Esophagus muscularis mucosa (tissue), 4 donors: ENCODE results near the gene DOCK4. TPM values are rescaled to one million over a fixed set of nuclear protein-coding genes. Genes with fewer than 3 reads are reported as not detected.
A peak's percentile ranks its signal among the peaks of the same experiment; 100 is the strongest.

Experiments
- DNase-seq: peaks from one replicate; pipeline ENCODE4 v3.0.0-alpha.2; 2017; ENCODE audit errors: extremely low spot score
- H3K27ac ChIP-seq, 4 donors: fragments of 200-600 bp; sonication (generic); replicated peaks in 1 of 4; 1 replicate in 3 of 4; 2 replicates in 1 of 4; pipeline ENCODE4 v1.5.1; 2016 to 2019; ENCODE audit warnings: mild to moderate bottlenecking in 1 of 4
- H3K27me3 ChIP-seq, 4 donors: fragments of 200-600 bp; sonication (generic); one replicate each; pipeline versions ENCODE4 v1.5.1 to v1.6.0; 2016 to 2019
- H3K36me3 ChIP-seq, 4 donors: fragments of 200-600 bp; sonication (generic); one replicate each; pipeline ENCODE4 v1.5.1; 2016 to 2019
- H3K4me1 ChIP-seq, 4 donors: fragments of 200-600 bp; sonication (generic); one replicate each; pipeline ENCODE4 v1.5.1; 2016 to 2019
- H3K4me3 ChIP-seq, 4 donors: fragments of 200-600 bp; sonication (generic); 1 replicate in 2 of 4; 2 replicates in 2 of 4; pipeline ENCODE4 v1.5.1; 2016 to 2019; ENCODE audit warnings: mild to moderate bottlenecking in 4 of 4, moderate library complexity in 1 of 4
- H3K9me3 ChIP-seq, 4 donors: fragments of 200-600 bp; sonication (generic); 1 replicate in 3 of 4; 2 replicates in 1 of 4; pipeline ENCODE4 v1.5.1; 2016 to 2019
- EP300 ChIP-seq: sonication (generic); formaldehyde crosslinking; IDR thresholded peaks from one replicate; pipeline ENCODE4 v1.6.1; 2017; ENCODE audit warnings: antibody characterized with exemption
- POLR2A ChIP-seq: fragments of 450-650 bp; IDR thresholded peaks from one replicate; pipeline ENCODE4 v1.6.1; 2017; ENCODE audit warnings: antibody characterized with exemption, moderate library complexity, mild to moderate bottlenecking, low read depth
- POLR2AphosphoS5 ChIP-seq, 2 donors: sonication (generic); formaldehyde crosslinking; IDR thresholded peaks; one replicate each; pipeline ENCODE4 v1.6.1; 2017; ENCODE audit warnings: antibody characterized with exemption in 2 of 2
- WGBS: methylation state at CpG from one replicate; pipeline ENCODE4 v1.1.5; 2018; 5-methylcytosine and 5-hydroxymethylcytosine counted together
- intact Hi-C: fragments of 100-400 bp; cut with DNase I; formaldehyde crosslinking; loops from one replicate; pipeline ENCODE4 v1.15.1; 2023
- total RNA-seq, 4 donors: library from RNA; depleted of rRNA; stranded (reverse); fragments of >200 nt; gene quantifications; one replicate each; pipeline versions ENCODE4 v1.1.0 to v1.2.1, GENCODE V29; 2016
- TF ChIP-seq, protein P1 (sequence below), 3 experiments: fragments of 200-600 bp in 2 of 3; fragments of 450-650 bp in 1 of 3; sonication (generic) in 2 of 3; IDR thresholded peaks; one replicate each; pipeline ENCODE4 v1.5.1; 2017 to 2019; ENCODE audit warnings: antibody characterized with exemption in 3 of 3, mild to moderate bottlenecking in 2 of 3, moderate library complexity in 1 of 3

Gene DOCK4
- total RNA-seq, 4 donors from 2014 or later, result 14.0 to 25.3 (median 18.8) TPM

DNA sequence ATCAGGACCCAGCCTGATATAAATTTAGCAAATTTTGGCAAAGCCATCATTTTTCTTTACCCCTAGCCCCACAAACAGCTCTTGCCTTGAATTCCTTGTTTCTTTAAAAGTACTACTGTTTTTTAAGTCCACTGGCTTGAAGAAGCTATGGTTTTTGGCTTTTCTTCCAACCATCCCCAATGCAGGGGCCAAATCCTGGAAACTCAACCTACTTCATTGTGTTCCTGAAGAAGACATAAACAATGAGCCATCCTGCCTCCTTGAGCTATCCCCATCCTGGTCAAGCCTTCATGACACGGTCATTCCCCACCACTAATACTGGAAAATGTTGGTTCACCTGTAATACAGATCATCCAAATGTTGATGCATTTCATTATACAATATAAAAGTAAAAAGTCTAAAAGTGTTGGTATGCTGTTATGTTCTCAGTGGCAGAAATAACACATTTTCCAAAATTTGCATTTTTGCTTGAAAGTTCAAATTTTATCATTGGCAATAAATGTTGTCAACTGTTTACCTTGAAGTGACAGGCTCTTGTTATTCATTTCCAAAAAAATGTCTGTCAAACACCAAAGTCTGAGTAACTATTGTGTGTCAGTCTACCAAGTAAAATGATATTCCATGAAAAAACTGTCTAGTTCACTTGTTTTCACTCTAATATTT is 92.2 kb downstream of the DOCK4 start:
- Histone ChIP-seq H3K27ac (peak overlapping the region in 1 of 4 donors; percentile 60), H3K36me3 (no peaks in the 10 kb centered on the region), H3K4me3 (no peak overlapping the region), H3K9me3 (no peaks in the 10 kb centered on the region), H3K27me3 (no peaks in the 10 kb centered on the region), H3K4me1 (peaks cover 9 to 24% (median 17%) of the 10 kb centered on the region in 4 donors)
- 85% methylated on average over 1 of the region's 1 CpG for WGBS
- intact Hi-C loops, result no loop called here
- no peak for DNase-seq
- TF ChIP-seq POLR2AphosphoS5 (IDR thresholded peaks at IDR 0.05) (no peak), EP300 (no peak), POLR2A (no peak)
- TF ChIP-seq, protein P1, sequence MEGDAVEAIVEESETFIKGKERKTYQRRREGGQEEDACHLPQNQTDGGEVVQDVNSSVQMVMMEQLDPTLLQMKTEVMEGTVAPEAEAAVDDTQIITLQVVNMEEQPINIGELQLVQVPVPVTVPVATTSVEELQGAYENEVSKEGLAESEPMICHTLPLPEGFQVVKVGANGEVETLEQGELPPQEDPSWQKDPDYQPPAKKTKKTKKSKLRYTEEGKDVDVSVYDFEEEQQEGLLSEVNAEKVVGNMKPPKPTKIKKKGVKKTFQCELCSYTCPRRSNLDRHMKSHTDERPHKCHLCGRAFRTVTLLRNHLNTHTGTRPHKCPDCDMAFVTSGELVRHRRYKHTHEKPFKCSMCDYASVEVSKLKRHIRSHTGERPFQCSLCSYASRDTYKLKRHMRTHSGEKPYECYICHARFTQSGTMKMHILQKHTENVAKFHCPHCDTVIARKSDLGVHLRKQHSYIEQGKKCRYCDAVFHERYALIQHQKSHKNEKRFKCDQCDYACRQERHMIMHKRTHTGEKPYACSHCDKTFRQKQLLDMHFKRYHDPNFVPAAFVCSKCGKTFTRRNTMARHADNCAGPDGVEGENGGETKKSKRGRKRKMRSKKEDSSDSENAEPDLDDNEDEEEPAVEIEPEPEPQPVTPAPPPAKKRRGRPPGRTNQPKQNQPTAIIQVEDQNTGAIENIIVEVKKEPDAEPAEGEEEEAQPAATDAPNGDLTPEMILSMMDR (IDR thresholded peaks at IDR 0.05), result no peak

DNA sequence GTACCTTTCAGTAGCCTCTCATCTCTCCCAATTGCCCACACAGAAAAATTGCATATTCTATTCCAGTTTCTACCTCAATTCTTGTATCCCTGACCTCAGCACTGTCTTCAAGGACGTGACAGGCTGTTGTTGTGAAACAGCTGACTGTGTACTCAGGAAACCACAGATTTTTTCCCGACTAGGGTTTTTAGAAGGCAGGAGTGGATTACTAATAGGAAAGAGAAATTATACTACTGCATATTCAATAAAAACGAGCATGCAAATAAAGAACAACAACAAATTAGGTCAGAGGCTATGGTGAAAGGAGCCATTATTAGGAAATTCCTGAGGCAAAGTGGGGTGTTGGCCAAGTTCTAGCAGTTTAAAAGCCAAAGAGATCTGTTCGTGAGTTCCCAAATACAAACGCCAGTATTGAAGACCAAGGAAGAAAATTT is 93.4 kb downstream of the DOCK4 start:
- H3K4me3 ChIP-seq, result peak overlapping the region in 3 of 4 donors; percentile 2 to 4 (median 4)
- H3K27ac ChIP-seq, result peak overlapping the region; percentile 44 to 68 (median 55)
- WGBS, result 55% methylated on average over 5 of the region's 5 CpGs
- DNase-seq, result no peak
- peaks cover 16 to 36% (median 23%) of the 10 kb centered on the region in 4 donors for H3K4me1 ChIP-seq
- TF ChIP-seq, protein P1 (IDR thresholded peaks at IDR 0.05), result no peak
- no peak for TF ChIP-seq POLR2A
- no peak for TF ChIP-seq EP300
- no peak for TF ChIP-seq POLR2AphosphoS5 (IDR thresholded peaks at IDR 0.05)
- no peaks in the 10 kb centered on the region for H3K27me3 ChIP-seq
- no peaks in the 10 kb centered on the region for H3K9me3 ChIP-seq
- no peaks in the 10 kb centered on the region for H3K36me3 ChIP-seq
- intact Hi-C loops, result no loop called here

DNA sequence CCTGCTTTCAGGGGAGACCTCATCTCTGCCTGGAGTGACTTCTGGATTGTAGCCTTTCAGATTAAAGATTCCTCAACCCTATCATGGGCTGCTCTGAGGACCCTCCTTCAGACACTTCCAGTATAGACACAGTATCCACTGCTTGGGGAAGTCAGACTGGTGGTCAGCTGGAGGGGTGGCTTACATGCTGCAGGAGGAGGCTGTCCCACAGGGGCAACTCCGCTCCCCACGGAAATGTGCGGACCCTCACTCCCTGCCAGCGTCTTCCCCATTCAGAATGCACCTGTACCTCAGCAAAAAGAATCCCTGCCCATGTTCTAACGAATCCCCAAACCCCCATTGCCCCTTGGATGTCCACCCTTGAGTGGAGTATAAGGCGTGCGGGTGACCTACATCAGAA is 95.5 kb downstream of the DOCK4 start:
- 100% methylated on average over 7 of the region's 7 CpGs for WGBS
- no peaks in the 10 kb centered on the region for H3K9me3 ChIP-seq
- H3K36me3 ChIP-seq, result no peaks in the 10 kb centered on the region
- TF ChIP-seq POLR2A (no peak), EP300 (no peak), POLR2AphosphoS5 (IDR thresholded peaks at IDR 0.05) (no peak)
- TF ChIP-seq, protein P1 (IDR thresholded peaks at IDR 0.05), result no peak
- H3K4me3 ChIP-seq, result no peak overlapping the region
- peaks cover 21 to 49% (median 28%) of the 10 kb centered on the region in 4 donors for H3K4me1 ChIP-seq
- H3K27ac ChIP-seq, result no peak overlapping the region
- intact Hi-C loops, result no loop called here
- DNase-seq, result no peak
- H3K27me3 ChIP-seq, result no peaks in the 10 kb centered on the region

DNA sequence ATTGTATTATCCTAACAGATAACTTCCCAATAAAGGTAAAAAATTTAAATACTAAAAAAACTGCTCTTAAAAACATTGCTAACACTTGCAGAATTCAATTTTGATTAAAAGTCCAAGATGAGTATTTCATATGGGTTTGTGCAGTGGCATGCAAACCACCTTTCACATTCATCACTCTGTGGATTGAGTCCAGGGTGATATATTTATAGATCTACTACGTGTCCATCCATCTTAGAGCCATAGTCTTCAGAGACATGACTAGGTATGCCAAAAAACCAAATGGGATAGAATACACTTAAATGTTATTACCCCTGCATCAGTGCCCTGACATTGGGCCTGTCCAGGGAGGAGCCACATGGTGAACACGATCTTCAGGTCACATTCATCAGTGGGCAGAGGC is 96.0 kb downstream of the DOCK4 start:
- no peak for DNase-seq
- 77% methylated on average over 2 of the region's 2 CpGs for WGBS
- no peaks in the 10 kb centered on the region for H3K27me3 ChIP-seq
- no peaks in the 10 kb centered on the region for H3K36me3 ChIP-seq
- TF ChIP-seq EP300, result no peak
- TF ChIP-seq POLR2A, result no peak
- TF ChIP-seq POLR2AphosphoS5 (IDR thresholded peaks at IDR 0.05), result no peak
- TF ChIP-seq, protein P1 (IDR thresholded peaks at IDR 0.05), result no peak
- no peak overlapping the region for H3K4me3 ChIP-seq
- H3K4me1 ChIP-seq, result peaks cover 21 to 49% (median 28%) of the 10 kb centered on the region in 4 donors
- intact Hi-C loops, result no loop called here
- H3K9me3 ChIP-seq, result no peaks in the 10 kb centered on the region
- no peak overlapping the region for H3K27ac ChIP-seq
